ENCODE measurements around the gene SPATA31D3.
"Not testable (repeated sequence)": the region's sequence is repeated elsewhere in the genome, so short reads cannot be mapped to it uniquely, and the experiment has no call there.

SPATA31D3 gene

DNA sequence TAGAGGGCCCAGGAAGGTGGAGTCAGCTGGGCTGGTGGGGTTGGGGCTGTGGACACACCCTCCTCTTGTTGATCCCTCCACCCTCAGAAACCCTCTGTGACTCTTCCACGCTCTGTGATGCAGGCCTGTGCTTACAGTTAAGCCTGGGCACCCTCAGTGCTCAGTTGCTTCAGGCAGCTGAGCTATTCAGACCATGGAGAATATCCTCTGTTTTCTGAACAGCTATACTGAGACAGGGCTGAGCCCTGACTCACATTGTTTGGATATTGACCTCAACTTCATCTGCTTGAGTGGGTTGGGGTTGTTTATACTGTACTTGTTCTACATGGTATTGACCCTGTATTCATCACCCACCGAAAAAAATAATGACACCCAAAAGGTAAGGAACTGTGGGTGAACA is at the start of gene SPATA31D3:
Gene SPATA31D3 (plus strand): TSS at position 108 of the 400 bp plus-strand sequence. CDS start 86 bp downstream, at position 194.
- not testable (repeated sequence) for DNase-seq

DNA sequence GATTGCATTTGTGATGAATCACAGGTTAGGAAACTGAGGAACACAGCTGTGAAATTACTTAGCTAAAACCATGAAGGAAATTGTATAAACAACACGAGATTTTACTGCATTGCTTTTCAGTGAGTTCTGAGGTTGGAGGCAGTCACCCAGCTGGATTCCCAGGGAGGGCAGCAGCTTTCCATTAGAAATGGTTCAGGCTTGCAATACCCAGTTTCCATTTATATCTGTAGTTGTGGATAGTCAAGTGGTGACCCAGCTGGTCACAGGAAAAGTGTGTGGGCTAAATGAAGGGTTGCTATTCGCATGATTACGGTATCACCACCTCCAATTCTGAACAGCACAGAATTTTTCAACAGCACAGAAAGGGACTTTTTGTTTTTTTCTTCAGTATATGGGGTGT is 49.4 kb upstream of the SPATA31D3 start:
- no peak for DNase-seq

DNA sequence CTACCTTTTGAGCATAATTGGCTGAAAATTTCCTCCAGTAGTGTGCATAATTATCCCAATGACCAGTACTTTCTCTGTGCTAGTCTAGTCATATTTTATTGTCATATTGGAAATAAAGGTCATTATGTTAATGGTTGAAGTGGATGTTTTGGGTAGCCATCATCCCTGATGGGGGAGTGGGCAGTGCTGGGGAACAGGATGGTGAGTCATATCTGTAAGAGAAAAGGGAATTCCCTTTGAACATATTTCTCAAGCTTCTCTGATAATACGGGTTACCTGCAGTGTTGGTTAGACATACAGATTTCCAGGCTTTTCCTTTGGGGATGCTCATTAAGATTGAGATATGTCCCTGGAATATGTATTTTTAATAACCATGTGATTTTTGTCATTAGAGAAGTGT is 48.4 kb upstream of the SPATA31D3 start:
- no peak for DNase-seq

DNA sequence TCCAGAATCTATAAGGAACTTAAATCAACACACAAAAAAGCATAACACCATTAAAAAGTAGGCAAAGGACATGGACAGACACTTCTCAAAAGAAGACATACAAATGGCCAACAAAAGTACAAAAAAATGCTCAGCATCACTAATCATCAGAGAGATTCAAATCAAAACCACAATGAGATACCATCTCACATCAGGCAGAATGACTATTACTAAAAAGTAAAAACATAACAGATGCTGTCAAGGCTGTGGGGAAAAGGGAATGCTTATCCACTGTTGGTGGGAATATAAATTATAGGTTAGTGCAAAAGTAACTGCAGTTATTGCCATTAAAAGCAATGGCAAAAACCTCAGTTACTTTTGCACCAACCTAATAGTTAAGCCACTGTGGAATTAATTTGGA is 47.2 kb upstream of the SPATA31D3 start:
- DNase-seq: no peak

DNA sequence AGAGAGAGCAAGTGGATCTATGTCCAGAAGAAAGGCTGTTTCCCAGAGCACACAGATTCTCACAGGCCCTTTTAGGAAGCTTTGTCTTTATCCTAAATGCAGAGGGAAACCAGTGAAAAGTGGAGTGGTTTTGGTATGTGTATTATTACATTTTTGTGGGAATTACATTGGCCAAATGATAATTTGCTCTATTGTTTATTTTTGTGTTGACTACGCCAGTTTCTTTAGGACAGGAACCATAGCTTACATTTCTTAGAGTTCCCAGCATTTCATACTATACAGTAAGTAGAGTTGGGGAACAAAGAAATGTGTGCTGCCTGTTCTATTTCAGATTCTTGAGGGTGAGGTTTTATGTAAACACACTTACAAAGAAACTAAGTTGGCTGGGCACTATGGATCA is 44.4 kb upstream of the SPATA31D3 start:
- no peak for DNase-seq

DNA sequence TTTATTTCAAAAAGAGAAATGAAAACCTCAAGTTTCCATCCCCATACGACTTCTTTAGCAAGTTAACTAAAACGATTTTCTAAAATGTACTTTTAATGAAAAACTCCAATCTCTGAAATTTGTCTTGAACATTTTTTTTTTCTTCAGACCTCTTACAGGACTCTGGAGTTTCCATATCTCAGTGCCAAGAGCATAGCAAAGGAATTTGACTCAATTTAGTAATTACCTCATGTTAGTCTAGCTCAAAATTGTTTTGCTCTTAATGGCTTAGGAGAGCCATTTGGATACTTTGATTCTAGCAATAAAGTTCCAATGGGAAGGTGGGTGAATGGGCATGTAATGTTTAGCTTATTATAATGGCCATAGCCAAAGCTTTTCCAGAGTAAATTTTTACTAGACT is 41.1 kb upstream of the SPATA31D3 start:
- no peak for DNase-seq

DNA sequence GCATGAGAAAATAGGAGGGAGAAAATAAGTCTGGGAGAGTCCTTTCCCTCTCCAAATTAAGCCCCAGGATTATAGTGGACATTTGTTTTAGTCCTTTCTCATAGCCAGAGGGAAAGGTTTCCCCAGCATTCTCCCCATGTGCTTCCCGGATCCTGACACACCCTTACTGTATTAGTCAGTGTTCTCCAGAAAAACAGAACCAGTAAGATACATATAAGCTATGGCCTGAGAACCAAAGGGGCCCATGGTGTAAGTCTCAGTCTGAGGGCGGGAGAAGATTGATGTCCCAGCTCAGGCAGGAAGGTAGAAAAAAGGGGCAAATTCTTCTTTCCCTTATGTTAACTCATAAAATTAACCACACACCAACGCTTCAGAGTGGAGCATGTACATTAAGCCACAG is 40.7 kb upstream of the SPATA31D3 start:
- no peak for DNase-seq

DNA sequence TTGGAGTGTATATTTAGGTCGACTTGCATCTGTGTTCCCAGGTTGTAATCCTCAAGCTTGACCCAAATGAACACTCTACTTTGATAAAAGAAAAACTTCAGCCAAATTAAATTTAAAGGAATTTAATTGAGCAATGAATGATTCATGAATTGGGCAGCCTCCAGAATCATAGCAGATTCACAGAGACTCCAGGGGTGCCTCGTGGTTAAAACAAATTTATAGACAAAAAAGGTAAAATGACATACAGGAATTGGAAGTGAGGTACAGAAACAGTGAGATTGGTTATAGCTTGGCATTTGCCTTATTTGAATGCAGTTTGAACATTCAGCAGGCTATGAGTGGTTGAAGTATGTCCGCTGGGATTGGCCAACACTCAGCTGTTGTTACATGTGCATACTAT is 36.6 kb upstream of the SPATA31D3 start:
- DNase-seq: no peak

DNA sequence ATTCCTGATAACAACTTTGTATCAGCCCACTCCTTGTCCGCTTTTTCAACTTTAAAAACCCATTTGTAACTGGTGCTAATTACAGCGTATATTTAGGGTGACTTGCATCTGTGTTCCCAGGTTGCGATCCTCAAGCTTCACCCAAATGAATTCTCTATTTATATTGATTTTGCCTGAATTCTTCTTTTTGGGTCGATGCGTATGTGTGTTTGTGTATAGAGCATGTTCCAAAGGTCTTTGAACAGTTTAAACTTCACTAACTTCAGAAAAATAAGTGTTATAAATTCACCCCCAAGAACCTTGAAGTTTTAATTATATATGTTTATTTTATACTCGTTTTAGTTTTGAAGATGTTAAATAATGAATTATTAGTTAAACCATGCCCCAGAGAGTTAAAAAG is 31.2 kb upstream of the SPATA31D3 start:
- DNase-seq: no peak

DNA sequence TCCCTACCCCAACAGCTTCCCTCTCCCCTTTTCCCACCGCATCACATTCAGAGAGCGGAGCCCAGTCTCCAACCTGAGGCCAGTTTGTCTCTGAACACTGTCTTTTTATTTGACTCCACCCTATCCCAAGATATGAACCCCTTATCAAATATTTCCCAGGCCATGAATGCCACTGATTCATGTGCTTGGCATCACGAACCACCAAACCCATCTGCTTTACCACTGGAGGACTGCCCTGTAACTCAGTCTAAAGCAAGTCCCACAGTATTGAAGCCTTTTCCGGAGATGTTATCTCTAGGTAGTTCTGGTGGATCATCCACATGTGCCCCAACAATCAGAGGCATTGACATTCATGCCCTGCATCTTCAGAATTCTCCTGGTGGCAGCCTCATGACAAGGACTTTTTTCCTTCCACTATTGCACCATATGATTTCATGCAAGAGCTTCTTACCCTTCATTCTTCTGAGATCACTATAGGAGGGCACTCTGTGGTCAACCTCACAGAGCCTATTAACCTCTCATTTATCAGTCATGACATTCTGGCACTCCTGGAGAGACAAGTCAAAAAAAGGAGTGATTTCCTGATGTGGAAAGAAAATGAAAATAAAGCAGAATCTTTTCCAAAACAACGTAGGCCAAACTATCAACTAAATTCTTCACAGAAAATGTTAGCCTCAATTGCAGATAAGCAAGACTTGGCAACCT is 27.3 kb upstream of the SPATA31D3 start:
- DNase-seq: no peak

DNA sequence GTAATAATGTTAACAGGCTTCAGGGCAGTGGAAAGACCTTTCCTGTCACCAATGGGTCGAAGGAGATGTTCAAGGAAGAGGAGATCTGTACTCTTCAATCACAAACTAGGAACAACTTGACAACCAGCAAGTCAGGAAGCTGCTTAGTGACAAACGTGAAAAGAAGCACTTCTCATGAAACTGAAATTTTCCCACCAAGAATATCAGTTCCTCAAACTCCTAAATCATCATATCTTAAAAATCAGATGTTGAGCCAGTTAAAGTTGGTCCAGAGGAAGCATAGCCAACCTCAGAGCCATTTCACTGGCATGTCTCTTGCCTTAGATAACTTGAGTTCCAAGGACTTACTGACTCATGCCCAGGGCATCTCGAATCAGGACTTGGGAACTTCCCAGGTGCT is 24.8 kb upstream of the SPATA31D3 start:
- not testable (repeated sequence) for DNase-seq

DNA sequence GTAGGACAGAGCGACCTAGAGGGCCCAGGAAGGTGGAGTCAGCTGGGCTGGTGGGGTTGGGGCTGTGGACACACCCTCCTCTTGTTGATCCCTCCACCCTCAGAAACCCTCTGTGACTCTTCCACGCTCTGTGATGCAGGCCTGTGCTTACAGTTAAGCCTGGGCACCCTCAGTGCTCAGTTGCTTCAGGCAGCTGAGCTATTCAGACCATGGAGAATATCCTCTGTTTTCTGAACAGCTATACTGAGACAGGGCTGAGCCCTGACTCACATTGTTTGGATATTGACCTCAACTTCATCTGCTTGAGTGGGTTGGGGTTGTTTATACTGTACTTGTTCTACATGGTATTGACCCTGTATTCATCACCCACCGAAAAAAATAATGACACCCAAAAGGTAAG is 15.0 kb upstream of the SPATA31D3 start, which contains the start of gene SPATA31D4:
Gene SPATA31D4 (plus strand): TSS at position 124 of the 400 bp plus-strand sequence. CDS start 86 bp downstream, at position 210.
- not testable (repeated sequence) for DNase-seq

DNA sequence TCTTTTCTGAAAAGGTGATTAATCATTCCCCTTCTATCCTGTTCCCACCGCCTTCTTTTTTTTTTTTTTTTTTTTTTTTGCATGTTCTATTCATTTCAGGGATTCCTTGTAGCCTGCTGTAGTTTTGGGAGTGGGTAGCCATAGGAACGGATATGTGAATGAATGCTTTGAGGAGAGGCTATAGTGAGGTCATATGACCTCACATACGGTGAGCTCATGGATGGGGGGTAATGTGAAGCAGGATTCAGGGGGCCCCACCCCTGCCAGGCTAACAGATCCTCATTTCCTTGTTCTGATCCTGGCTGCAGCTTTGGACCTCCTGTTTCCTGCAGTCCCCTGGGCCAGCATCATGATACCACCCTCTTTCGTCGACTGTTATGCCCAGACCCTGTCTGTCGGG is 13.2 kb upstream of the SPATA31D3 start:
- DNase-seq: not testable (repeated sequence)

DNA sequence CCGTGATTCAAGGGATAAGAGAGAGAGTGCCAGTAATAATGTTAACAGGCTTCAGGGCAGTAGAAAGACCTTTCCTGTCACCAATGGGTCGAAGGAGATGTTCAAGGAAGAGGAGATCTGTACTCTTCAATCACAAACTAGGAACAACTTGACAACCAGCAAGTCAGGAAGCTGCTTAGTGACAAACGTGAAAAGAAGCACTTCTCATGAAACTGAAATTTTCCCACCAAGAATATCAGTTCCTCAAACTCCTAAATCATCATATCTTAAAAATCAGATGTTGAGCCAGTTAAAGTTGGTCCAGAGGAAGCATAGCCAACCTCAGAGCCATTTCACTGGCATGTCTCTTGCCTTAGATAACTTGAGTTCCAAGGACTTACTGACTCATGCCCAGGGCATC is 9.8 kb upstream of the SPATA31D3 start:
- DNase-seq: not testable (repeated sequence)

DNA sequence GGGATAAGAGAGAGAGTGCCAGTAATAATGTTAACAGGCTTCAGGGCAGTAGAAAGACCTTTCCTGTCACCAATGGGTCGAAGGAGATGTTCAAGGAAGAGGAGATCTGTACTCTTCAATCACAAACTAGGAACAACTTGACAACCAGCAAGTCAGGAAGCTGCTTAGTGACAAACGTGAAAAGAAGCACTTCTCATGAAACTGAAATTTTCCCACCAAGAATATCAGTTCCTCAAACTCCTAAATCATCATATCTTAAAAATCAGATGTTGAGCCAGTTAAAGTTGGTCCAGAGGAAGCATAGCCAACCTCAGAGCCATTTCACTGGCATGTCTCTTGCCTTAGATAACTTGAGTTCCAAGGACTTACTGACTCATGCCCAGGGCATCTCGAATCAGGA is 5.3 kb downstream of the SPATA31D3 start:
- DNase-seq: not testable (repeated sequence)

DNA sequence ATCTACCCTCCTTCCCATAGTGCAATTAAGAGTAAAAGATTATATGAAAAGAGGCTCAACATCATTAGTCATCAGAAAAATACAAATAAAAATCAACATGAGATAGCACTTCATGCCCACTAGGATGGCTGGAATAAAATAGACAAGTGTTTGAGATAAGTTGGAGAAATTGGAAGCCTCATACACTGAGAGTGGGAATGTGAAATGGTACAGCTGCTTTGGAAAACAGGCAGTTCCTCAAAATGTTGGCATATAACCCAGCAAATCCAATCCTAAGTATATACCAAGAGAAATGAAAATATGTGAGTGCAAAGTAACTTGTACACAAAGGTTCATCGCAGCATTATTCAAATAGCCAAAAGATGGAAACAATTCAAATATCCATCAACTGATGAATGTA is 9.8 kb downstream of the SPATA31D3 start:
- DNase-seq: no peak

DNA sequence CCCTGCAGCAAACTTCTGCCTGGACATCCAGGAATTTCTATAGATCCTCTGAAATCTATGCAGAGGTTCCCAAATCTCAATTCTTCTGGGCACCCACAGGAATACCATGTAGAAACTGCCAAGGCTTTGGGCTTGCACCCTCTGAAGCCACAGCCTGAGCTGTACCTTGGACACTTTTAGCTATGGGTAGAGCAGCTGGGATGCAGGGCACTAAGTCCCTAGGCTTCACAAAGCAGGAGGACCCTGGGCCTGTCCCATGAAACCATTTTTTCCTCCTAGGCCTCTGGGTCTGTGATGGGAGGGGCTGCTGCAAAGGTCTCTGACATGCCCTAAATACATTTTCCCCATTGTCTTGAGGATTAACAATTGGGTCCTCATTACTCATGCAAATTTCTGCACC is 12.3 kb downstream of the SPATA31D3 start:
- DNase-seq: no peak

DNA sequence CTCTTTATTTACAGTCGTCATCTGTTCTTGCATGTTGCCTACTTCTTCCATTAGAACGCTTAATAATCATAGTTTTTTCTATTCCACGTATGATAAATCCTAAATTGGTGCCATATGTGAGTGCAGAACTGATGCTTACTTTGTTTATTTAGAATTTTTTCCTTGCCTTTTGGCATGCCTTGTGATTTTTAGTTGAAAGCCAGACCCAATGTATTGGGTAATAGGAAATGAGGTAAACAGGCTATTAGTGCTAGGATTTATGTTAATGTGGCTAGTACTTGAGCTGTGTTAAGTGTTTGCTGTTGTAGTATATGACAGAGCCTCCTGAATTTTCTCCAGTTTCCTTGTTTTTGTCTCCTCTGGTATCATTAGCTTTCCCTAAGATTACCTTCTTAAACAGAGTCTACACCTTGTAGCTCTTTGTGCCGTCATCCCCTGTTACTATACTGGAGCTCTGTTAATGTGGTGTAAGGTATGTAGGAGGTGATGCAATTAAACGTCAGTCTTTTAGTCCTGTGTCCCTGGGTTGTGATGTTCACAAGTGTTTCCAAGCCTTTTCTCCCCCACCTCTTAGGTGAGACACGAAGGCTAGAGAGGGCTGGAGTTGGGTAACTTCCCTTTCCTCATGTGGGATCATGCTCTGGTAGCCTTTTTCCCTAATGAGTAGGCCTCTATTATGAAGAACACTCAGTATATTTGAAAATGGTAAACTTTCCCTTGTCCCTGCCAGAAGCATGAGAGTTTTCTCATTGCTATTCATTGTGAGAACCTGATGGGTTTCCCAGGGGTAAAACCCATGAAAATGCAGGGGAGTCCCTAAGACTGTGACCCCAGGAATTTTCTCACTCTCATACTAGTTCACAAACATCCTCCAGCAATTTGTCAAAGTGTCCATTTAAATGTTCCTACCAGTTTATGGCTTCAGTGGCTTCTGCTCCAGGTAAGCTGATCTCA is 21.2 kb downstream of the SPATA31D3 start:
- no peak for DNase-seq

DNA sequence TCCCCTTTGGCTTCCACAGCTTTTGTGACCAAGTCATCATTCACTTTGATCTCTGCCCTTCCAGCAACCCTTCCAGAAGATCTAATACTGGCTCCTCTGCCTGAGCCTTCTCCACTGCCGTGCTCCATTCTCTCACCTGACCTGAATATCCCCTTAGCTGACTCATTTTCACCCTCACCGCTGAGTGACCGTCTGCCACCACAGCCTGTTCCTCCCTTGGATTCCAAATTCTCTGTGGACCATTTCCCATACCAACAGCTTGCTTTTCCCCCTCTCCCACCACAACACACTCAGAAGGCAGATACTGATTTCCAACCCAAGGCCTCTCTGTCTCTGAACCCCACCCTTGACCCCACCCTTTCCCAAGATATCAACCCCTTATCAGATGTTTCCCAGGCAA is 24.7 kb downstream of the SPATA31D3 start:
- DNase-seq: no peak

DNA sequence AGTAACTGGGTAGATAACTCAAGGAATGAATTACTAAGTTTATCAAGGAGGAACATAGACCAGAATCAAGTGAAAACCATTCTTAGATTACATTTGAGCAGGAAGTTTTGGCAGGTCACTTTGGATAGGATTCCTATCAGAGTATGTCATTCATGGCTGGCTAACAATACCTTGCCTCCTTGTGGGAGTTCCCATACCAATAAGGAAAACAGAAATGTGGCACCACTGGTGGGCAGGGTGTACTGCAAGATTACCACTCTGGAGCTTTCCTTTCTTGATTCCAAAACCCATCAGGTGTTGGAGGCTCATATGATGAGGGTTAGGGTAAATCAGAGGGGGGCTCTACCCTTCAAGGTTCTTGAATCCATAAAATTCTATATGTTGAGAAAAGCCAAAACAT is 26.7 kb downstream of the SPATA31D3 start:
- no peak for DNase-seq

DNA sequence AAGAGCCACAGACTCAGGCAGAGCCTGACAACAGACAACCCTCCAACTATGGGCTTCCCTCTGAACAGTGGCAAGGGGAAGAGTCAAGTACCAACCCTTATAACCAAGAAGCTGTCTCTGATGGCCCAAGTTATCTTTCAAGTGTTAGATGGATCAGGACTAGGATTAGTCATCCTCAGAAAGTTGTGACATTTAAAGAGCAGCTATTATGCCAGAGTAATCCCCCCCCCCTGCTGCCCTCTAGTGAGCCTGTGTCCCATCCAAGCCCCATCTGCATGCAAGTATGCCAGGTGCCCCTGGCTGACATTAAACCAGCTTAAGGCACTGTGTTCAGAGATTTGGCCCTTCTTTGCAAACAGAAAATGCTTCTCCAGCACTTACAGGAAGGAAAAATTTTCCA is 28.4 kb downstream of the SPATA31D3 start:
- DNase-seq: no peak

DNA sequence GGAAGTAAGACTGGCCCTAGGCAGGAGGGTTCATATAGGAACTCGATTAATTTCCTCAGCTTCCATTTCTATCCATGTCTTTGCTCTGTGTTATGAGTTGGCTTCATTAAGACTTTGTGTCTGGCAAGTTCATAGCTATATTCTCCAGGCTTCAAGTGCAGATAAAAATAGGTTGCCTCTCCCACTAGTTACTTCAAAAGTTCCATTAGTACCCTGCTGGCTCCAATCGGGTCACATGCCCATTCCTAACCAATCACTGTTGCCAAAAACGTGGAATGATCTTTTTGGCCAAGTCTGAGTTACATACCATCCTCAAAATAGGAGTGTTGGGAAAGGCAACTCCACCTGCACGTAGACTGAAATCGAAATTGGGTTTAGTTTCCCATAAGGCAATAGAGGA is 31.5 kb downstream of the SPATA31D3 start:
- DNase-seq: no peak

DNA sequence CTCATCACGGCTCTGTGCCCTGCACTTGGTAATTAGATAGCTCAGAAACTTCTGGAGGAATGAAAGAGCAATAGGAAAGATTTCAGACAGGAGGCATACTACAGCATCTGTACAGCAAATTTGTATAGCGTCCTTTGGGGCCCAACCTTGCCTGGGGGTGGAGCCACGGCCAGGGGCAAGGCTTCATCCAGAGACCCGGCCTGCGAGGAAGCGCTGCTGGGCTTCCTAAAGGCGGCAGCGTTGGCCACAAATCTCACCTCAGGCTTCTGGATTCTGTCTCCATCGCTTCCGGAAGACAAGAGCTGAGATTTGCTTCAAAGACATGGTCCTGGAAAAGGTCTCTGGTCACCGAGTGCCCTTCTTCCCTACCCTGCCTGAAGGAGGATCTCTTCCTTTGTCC is 33.1 kb downstream of the SPATA31D3 start:
- no peak for DNase-seq

DNA sequence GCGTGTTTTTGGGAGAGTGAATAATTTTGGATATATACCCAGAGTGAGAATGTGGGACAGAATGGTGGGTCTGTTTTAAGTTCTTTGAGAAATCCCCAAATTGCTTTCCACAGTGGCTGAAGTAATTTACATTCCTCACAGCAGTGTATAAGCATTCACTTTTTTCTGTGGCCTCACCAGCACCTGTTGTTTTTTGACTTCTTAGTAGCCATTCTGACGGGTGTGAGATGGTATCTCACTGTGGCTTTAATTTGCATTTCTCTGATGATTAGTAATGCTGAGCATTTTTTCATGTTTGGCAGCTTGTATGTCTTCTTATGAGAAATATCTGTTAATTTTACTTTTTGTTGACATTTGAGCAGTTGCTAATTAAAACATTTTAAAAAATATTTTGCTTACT is 35.9 kb downstream of the SPATA31D3 start:
- DNase-seq: no peak
